Measurements from ENCODE around the gene KCNE1.
"Not testable (repeated sequence)": the region's sequence is repeated elsewhere in the genome, so short reads cannot be mapped to it uniquely, and the experiment has no call there.

- TF ChIP-seq CTCF, POLR2AphosphoS5, POLR2A (IDR thresholded peaks at IDR 0.05): not testable (repeated sequence)
These were observed 83.6 kb downstream of the KCNE1 start for GRCh38 chr21:34428441-34428840.
